Suppressor macrophage treated with lipopolysaccharide for 4 hours (primary cell): ENCODE measurements around the gene OR3A1.
"Not testable (repeated sequence)": the region's sequence is repeated elsewhere in the genome, so short reads cannot be mapped to it uniquely, and the experiment has no call there.

ENCODE experiments used
- DNase-seq: peaks from one replicate; pipeline ENCODE4 v3.0.0-alpha.2; 2020

OR3A1 gene, protein sequence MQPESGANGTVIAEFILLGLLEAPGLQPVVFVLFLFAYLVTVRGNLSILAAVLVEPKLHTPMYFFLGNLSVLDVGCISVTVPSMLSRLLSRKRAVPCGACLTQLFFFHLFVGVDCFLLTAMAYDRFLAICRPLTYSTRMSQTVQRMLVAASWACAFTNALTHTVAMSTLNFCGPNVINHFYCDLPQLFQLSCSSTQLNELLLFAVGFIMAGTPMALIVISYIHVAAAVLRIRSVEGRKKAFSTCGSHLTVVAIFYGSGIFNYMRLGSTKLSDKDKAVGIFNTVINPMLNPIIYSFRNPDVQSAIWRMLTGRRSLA

GRCh38 chr17:3298260-3298659, at the start of gene OR3A1:
OR3A1 (minus strand) TSS chr17:3298360; CDS start chr17:3292582, 5,778 bp downstream.
- no peak for DNase-seq

DNA sequence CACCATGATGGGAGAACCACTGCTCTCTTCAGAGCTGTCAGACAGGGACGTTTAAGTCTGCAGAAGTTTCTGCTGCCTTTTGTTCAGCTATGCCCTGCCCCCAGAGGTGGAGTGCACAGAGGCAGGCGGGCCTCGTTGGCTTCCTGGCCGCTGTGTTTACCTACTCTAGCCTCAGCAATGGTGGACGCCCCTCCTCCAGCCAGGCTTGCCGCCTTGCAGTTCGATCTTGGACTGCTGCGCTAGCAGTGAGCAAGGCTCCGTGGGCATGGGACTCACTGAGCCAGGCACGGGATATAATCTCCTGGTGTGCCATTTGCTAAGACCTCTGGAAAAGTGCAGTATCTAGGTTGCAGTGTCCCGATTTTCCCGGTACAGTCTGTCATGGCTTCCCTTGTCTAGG, 44.6 kb upstream of the OR3A1 start:
- DNase-seq: not testable (repeated sequence)

DNA sequence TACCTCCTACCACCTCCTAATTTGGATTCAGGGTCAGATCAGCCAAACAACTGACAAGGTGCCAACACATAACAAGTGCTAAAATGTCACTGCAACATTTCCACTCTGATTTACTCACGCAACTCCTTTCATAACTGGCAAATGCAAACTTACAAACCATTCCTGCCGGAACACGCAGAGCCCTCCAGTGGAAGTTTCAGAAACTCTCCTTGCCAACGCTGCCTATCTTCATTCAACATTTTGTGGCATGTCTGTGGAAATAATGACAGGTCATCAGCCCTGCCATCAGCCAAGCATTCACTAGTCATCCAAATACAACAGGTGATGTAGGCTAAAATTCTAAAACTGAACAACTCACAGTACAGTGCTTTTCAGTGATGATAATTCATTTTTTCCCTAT, 37.7 kb upstream of the OR3A1 start:
- DNase-seq: peak; percentile 2

DNA sequence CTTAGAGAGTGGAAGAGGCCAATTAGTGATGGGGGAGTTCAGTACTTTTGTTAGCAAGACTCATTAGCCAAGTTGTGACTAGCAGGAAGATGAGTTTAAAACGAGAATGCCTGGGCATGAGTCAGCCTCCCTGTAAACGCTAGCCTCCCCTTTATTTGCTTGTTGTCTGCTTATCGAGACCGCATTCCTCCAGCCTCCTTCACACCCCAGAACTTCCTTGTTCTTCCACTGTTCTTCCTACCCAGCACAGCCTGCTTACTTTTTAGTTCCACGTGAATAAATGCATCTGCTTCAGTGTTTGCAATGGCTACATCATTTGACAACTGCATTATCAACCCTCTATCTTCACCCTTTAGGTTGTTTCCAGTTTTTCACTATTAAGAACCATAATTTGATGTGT, 20.2 kb upstream of the OR3A1 start:
- DNase-seq: no peak

- no peak for DNase-seq
These were observed 18.7 kb upstream of the OR3A1 start for GRCh38 chr17:3316836-3317235.

- no peak for DNase-seq
These were observed 10.4 kb upstream of the OR3A1 start for GRCh38 chr17:3308603-3309002.

DNA sequence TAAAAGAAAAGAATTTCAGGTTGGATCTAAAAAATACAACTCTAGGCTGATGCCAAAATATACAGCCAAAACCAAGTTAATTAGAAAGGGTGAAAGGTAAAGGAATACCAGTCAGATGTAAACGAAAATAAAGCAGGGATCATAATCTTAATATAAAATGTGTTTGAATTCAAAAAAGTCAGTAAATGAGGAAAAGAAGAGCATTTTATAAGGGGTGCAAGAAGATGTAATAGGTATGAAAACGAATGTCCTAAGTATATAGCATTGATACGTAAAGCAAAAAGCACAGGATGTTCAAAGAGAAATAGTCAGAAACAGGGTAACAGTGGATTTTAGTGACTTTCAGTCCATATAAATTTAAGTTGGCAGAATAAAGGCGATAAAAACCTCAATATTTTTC, 2.5 kb downstream of the OR3A1 start:
- no peak for DNase-seq

DNA sequence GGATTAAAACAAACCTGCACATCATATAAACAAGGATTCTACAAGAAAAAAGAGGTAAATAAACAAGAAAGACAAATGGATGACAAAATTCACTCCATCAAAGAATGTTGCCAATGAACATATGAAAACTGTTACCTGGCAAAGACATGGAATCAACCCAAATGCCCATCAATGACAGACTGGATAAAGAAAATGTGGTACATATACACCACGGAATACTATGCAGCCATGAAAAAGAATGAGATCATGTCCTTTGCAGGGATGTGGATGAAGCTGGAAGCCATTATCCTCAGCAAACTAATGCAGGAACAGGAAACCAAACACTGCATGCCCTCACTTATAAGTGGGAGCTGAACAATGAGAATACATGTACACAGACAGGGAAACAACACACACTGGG, 4.6 kb downstream of the OR3A1 start:
- not testable (repeated sequence) for DNase-seq

- DNase-seq: no peak
These were observed 15.3 kb downstream of the OR3A1 start for GRCh38 chr17:3282901-3283300.

DNA sequence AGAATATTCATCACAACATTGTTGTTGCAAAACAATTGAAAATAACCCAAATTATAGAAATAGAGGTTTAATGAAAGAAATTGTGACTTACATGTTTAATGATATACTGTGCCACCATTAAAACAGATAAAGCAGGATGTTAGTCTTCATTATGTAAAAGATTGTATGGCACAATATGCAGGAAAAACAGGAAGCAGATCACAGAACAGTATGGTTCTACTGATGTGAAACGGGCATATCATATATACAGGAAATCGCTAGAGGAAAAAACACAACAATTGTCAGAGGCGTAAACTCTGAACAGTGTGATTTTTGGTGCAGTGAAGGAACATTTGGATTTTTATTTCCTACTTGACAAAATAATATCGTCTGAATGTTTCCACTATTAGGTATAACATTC, 22.0 kb downstream of the OR3A1 start:
- DNase-seq: peak; percentile 5

- peak; percentile 58 for DNase-seq
These were observed 26.9 kb downstream of the OR3A1 start for GRCh38 chr17:3271072-3271848.

- DNase-seq: no peak
These were observed 37.6 kb downstream of the OR3A1 start for GRCh38 chr17:3260600-3260999.

DNA sequence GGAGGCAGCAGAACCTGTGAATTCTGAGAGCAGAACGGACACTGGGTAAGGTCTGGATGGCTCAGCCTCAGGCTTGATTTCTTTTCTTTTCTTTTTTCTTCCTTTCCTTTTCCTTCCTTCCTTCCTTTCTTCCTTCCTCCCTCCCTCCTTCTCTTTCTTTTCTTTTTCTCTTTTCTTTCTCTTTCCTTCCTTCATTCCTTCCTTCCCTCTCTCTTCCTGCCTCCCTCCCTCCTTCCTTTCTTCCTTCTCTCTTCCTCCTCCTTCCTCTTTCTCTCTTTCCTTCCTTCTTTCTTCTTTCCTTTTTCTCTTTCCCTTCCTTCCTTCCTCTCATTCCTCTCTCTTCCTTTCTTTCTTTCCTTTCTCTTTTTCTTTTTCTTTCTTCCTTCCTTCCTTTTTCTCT, 38.0 kb downstream of the OR3A1 start:
- DNase-seq: no peak

DNA sequence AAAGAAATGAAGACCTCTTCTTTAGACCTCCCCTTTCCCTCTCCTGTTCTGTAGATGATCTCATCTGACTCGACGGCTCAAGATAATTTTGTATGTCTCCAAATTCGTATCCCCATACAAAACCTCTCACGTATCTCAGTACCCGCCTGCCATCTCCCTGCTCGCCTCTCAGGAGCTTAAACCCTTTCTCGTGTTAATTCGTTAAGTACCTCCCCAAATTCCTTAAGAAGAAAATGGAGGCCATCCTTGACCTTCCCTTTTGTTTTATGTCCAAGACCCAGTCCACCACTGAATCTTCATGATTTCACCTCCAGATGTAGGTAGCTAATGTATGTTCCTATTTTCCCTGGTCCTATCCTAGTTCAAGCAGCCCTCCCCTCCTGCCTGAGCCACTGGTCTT, 41.6 kb downstream of the OR3A1 start:
- DNase-seq: no peak

DNA sequence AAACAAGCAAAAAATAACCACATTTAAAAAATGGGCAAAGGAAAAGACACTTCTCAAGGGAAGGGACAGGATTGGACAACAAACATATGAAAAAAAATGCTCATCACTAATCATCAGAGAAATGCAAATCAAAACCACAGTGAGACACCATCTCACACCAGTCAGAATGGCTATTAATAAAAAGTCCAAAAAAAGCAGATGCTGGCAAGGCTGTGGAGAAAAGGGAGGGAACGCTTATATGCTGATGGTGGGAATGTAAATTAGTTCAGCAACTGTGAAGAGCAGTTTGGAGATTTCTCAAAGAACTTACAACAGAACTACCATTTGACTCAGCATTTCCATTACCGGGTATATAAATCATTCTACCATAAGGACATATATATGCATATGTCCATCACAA, 49.1 kb downstream of the OR3A1 start:
- not testable (repeated sequence) for DNase-seq

DNA sequence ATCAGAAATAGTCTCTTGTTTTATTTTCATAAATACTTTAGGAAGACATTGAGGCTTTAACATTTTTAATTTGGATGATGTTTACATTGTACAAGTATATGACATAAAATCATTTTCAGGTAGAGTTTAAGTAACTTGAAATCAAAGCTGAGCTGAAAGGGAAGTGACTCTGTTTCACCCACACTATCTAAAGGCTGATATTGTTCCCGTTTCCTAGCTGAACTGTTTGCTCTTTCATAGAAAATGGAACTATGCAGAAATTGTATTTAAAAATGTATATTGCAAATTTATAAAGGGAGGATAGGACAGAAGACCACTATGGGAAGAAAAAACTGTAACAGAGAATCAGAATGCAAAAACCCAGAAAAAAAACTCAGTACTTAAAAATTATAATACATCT, 53.3 kb downstream of the OR3A1 start:
- DNase-seq: peak; percentile 45

- DNase-seq: not testable (repeated sequence)
These were observed 57.1 kb downstream of the OR3A1 start for GRCh38 chr17:3241044-3241443.
